Skeletal muscle satellite cell (primary cell): ENCODE measurements around the gene RBAK. TPM values are rescaled to one million over a fixed set of nuclear protein-coding genes. Genes with fewer than 3 reads are reported as not detected.
"Not testable (repeated sequence)": the region's sequence is repeated elsewhere in the genome, so short reads cannot be mapped to it uniquely, and the experiment has no call there.

ENCODE experiments used
- H3K27me3 ChIP-seq: 2 replicates; pipeline ENCODE4 v1.7.0; 2013; ENCODE audit warnings: low read length; ENCODE audit not compliant: control insufficient read depth, insufficient read depth
- H3K36me3 ChIP-seq: 2 replicates; pipeline ENCODE4 v1.7.0; 2013; ENCODE audit warnings: mild to moderate bottlenecking, control low read depth, low read length; ENCODE audit not compliant: insufficient read depth
- H3K4me1 ChIP-seq: 2 replicates; pipeline ENCODE4 v1.7.0; 2013; ENCODE audit warnings: low read length; ENCODE audit not compliant: control insufficient read depth, insufficient read depth
- H3K4me2 ChIP-seq: 2 replicates; pipeline ENCODE4 v1.7.0; 2013; ENCODE audit warnings: mild to moderate bottlenecking, low read length
- H3K4me3 ChIP-seq: 2 replicates; pipeline ENCODE4 v1.7.0; 2013; ENCODE audit warnings: low read length
- H3K9ac ChIP-seq: 2 replicates; pipeline ENCODE4 v1.7.0; 2013; ENCODE audit warnings: mild to moderate bottlenecking, low read depth, low read length, moderate library complexity
- H3K9me3 ChIP-seq: replicated peaks from 2 replicates; pipeline ENCODE4 v1.7.0; 2013; ENCODE audit warnings: mild to moderate bottlenecking, control low read depth, low read length
- total RNA-seq: library from RNA; depleted of rRNA; stranded (reverse); fragments of >200 nt; gene quantifications from 2 replicates; pipeline ENCODE4 v1.2.3, GENCODE V29; 2012; rRNA removed

Gene RBAK
- total RNA-seq: 7.2 and 8.4 TPM in 2 replicates

DNA sequence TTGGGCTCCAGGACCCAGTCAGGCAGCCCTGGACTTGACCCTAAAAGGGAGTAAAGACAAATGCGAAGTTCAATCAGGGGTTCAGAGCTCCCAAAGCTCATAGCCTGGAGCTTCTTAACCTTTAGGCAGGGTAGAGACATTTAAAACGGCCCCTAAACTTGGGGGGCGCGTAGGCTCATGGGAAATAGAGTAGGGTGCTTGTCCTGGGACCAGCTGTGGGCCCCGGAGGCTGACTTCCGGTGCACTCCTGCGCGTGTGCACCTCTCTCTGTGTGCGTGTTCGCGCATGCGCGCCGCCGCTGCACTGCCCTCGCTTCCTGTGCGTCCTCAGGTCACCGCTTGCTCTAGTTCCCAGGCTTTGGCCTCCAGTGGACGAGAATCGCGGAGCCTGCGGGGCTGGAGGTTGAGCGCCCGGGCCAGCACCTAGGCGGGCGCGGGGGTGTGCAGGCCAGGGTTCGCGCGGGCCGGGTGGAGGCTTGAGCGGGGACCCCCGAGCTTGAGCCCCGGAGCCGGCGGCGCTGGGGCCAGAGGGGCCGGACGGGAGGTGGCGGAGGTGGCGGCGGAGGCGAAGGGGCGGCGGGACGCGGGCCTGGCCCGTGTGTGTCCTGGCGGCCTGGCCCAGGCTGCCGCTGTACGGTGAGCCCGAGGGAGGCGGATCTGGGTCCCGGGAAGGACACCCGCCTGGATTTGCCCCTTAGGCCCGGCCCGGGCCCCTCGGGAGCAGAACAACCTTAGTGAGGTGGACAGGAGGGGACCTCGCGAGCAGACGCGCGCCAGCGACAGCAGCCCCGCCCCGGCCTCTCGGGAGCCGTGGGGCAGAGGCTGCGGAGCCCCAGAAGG, at the start of gene RBAK:
RBAK (plus strand) TSS at position 303 of the 839 bp plus-strand sequence. CDS start 2,217 bp downstream, outside the sequence.
- peaks cover 8% of the 10 kb centered on the region for H3K36me3 ChIP-seq
- peak within 1 kb of the TSS; percentile 97 for H3K9ac ChIP-seq
- peaks cover 8% of the 10 kb centered on the region for H3K4me1 ChIP-seq
- H3K9me3 ChIP-seq: no peaks in the 10 kb centered on the region
- peak within 1 kb of the TSS; percentile 85 for H3K4me3 ChIP-seq
- peak within 1 kb of the TSS; percentile 79 for H3K4me2 ChIP-seq
- H3K27me3 ChIP-seq: no peaks in the 10 kb centered on the region

DNA sequence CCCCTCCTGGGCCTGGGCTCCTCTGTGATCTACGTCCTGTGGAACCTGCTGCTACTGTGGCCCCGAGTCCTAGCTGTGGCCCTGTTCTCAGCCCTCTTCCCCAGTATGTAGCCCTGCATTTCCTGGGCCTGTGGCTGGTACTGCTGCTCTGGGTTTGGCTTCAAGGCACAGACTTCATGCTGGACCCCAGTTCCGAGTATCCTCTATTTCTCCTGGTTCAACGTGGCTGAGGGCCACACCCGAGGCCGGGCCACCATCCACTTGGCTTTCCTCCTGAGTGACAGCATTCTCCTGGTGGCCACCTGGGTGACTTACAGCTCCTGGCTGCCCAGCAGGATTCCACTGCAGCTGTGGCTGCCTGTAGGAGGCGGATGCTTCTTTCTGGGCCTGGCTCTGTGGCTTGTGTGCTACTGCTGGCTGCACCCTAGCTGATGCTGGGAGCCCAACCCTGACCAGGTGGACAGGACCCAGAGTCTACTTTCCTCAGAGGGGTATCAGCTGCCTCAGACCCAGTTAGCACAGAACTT, 48.9 kb upstream of the RBAK start:
- Histone ChIP-seq H3K4me2 (no peak overlapping the region), H3K36me3 (peaks cover 61% of the 10 kb centered on the region), H3K4me3 (no peak overlapping the region), H3K9ac (no peak overlapping the region), H3K27me3 (no peaks in the 10 kb centered on the region), H3K4me1 (no peaks in the 10 kb centered on the region), H3K9me3 (no peaks in the 10 kb centered on the region)

DNA sequence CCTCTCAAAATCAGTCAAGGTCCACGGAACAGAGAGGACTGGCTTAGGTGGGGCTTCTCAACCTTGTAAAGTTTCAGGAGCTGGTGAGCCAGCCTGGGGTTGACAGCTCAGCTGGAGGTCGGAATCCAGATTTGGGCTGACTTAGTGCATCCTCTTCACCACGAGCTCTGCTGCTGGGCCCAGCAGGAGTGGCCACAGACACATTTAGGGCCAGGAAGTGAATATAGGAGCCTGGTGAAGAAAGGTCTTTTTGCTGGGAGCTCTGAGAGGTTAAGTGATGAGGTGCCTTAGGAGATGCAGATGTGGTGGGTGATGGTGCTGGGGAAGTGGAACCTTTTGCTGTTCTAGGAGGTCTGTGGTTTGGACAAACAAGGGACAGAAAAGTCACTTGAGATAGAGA, 47.4 kb upstream of the RBAK start:
- Histone ChIP-seq H3K36me3 (peaks cover 59% of the 10 kb centered on the region), H3K4me2 (no peak overlapping the region), H3K4me1 (no peaks in the 10 kb centered on the region), H3K9me3 (no peaks in the 10 kb centered on the region), H3K9ac (no peak overlapping the region), H3K27me3 (no peaks in the 10 kb centered on the region), H3K4me3 (no peak overlapping the region)

DNA sequence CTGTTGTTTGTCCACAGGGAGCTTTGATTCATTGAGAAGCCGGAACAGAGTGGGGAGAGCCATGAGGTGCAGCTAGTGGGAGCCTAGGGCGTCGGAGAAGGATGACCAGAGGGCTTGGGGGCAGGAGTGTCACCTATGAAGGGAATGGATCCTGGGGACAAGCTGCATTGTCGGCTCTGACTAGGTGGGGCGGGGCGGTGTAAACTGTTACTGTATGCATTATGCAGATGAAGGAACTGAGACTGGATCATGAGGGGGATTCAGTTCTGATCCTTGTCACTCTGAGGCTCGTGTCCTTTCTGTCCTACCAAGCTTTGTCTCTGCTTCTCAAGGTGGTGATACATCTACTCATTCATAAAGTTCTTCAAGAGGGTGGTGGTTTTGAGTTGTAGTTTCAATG, 46.8 kb upstream of the RBAK start:
- Histone ChIP-seq H3K4me2 (no peak overlapping the region), H3K4me1 (no peaks in the 10 kb centered on the region), H3K9ac (no peak overlapping the region), H3K9me3 (no peaks in the 10 kb centered on the region), H3K36me3 (peaks cover 55% of the 10 kb centered on the region), H3K4me3 (no peak overlapping the region), H3K27me3 (no peaks in the 10 kb centered on the region)

DNA sequence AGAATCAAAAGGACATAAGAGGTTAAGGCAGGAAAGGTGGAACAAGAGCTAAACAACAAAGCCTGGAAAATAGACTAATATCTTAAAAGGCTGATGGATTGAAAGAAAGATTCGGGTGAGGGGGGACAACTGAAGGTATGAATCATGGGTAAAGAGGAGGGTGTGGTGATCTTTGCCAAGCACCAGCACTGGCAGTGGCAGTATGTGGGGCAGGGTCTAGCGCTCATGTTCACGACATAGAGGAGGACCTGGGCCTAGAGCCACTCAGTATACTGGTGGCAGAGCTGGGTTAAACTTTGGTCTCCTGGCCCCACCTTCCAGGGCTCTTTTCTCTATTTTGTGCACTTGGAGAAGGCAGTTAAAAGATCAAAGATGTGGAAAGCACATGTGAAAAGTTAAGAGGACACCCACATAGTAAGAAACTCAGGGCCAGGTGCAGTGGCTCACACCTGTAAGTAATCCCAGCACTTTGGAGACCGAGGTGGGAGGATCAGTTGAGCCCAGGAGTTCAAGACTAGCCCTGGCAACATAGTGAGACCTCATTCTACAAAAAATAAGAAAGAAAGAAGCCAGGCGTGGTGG, 46.2 kb upstream of the RBAK start:
- Histone ChIP-seq H3K36me3 (peaks cover 50% of the 10 kb centered on the region), H3K4me2 (no peak overlapping the region), H3K4me1 (no peaks in the 10 kb centered on the region), H3K9me3 (no peaks in the 10 kb centered on the region), H3K27me3 (no peaks in the 10 kb centered on the region), H3K4me3 (no peak overlapping the region), H3K9ac (no peak overlapping the region)

DNA sequence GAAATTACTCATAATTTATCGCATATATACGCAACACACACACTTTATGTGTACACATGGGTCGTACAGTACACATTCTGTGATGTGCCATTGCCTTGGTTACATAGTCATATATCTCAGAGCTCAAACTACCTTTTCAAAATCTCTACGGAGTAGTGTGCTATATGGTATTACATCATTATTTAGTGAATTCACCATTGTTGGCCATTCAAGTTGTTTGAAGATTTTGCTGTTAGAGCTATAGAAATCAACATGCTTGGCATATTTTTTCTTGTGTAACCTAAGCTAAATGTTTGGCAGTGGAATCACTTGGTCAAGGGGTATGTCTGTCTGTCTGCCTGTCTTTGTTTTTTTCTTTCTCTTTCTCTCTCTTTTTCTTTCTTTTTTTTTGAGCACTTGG, 44.7 kb upstream of the RBAK start:
- Histone ChIP-seq H3K36me3 (peaks cover 51% of the 10 kb centered on the region), H3K4me3 (no peak overlapping the region), H3K27me3 (no peaks in the 10 kb centered on the region), H3K4me2 (no peak overlapping the region), H3K4me1 (no peaks in the 10 kb centered on the region), H3K9me3 (no peaks in the 10 kb centered on the region), H3K9ac (no peak overlapping the region)

DNA sequence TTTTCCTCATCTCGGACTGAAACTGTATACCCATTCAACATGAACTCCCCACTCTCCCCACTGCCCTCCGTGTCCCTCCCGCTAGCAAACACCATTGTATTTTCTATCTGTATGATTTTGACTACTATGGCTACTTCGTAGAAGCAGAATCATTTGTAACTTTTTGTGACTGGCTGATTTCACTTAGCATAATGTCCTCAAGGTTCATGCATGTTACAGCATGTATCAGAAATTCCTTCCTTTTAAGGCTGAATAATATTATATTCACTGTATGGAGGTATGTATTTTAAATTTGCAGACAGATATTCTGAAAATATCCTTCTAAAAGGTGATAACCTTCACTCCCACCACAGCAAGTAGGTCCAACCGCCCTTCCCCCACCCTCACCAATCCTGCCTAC, 43.7 kb upstream of the RBAK start:
- no peak overlapping the region for H3K4me3 ChIP-seq
- H3K9me3 ChIP-seq: no peaks in the 10 kb centered on the region
- no peaks in the 10 kb centered on the region for H3K4me1 ChIP-seq
- no peaks in the 10 kb centered on the region for H3K27me3 ChIP-seq
- H3K9ac ChIP-seq: no peak overlapping the region
- H3K36me3 ChIP-seq: peaks cover 43% of the 10 kb centered on the region
- H3K4me2 ChIP-seq: no peak overlapping the region

DNA sequence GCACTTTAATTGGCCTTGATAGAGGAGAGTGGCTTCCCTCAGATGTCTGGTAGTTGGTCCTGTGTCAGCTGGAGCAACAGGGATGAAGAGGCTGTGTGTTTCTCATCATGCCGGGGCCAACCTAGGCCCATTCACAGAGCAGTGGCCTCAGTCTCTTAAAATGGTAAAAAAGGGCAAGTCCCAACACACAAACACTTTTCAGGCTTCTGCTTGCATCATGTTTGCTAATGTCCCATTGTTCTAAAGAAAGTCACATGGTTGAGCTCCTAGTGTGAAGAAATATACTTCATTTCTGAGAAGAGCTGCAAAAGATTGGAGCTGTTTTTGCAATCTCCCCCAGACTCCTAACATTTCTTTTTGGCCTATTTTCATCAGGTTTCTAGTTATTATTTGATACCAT, 40.6 kb upstream of the RBAK start:
- H3K36me3 ChIP-seq: peaks cover 28% of the 10 kb centered on the region
- H3K27me3 ChIP-seq: no peaks in the 10 kb centered on the region
- no peaks in the 10 kb centered on the region for H3K9me3 ChIP-seq
- no peak overlapping the region for H3K4me3 ChIP-seq
- H3K9ac ChIP-seq: no peak overlapping the region
- H3K4me1 ChIP-seq: no peaks in the 10 kb centered on the region
- no peak overlapping the region for H3K4me2 ChIP-seq

DNA sequence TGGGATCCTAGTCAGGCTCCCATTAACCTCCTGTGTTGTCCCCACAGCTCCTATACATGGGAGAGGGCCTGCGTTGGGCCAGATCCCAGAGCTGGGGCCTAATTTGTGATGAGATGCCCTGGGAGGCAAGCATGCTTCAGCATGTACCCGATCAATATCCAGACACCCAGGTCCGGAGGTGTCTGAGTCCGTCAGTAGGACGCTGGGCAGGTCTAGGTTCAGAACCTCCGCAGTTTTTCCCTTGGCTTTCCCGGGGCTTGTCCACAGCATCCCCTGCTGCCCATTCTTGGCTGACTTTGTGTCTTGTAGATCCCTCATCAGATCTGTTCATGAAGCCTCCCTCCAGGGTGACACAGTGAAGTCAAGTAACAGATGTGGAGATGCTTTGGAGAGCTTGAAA, 32.7 kb upstream of the RBAK start:
- Histone ChIP-seq H3K27me3 (no peaks in the 10 kb centered on the region), H3K4me3 (no peak overlapping the region), H3K9ac (no peak overlapping the region), H3K36me3 (peaks cover 13% of the 10 kb centered on the region), H3K4me2 (no peak overlapping the region), H3K4me1 (no peaks in the 10 kb centered on the region), H3K9me3 (no peaks in the 10 kb centered on the region)

DNA sequence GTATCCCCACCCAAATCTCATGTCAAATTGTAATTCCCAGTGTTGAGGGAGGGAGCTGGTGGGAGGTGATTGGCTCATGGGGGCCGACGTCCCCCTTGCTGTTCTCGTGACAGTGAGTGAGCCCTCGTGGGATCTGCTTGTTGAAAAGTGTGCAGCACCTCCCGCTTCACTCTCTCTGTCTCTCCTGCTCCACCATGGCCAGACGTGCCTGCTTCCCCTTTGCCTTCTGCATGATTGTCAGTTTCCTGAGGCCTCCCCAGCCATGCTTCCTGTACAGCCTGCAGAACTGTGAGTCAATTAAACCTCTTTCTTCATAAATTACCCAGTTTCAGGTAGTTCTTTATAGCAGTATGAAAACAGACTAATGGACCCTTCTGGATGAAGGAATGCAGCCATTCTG, 29.7 kb upstream of the RBAK start:
- not testable (repeated sequence) for H3K27me3 ChIP-seq, H3K9ac ChIP-seq, H3K4me3 ChIP-seq, H3K9me3 ChIP-seq, H3K36me3 ChIP-seq, H3K4me1 ChIP-seq, H3K4me2 ChIP-seq

DNA sequence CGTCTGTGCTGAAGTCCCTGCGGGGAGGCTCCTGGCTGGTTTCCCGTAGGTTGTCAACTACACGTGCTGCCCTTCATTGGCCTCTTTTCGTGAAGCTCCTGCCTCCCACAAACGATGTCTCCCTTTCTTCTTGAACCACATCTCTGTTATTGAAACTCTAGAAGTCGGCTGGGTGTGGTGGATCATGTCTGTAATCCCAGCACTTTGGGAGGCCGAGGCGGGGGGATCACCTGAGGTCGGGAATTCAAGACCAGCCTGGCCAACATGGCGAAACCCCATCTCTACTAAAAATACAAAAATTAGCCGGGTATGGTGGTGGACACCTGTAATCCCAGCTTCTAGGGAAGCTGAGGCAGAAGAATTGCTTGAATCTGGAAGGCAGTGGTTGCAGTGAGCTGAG, 28.0 kb upstream of the RBAK start:
- H3K4me1 ChIP-seq, H3K27me3 ChIP-seq, H3K4me2 ChIP-seq, H3K4me3 ChIP-seq, H3K9ac ChIP-seq, H3K9me3 ChIP-seq, H3K36me3 ChIP-seq: not testable (repeated sequence)

DNA sequence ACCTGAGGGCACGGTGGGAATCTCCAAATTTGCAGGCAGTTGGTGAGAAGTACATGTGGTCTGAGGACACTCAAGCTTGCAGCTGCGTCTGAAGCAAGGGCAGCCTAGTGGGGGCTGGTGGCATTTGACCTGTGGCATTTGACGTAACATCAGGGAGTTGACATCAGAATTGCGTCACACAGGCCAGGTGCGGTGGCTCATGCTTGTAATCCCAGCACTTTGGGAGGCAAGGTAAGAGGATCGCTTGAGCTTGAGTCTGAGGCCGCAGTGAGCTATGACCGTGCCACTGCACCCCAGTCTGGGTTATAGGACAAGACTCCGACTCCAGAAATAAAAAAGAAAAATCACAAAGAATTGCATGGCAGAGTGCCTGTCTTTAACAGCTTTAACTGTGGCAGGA, 25.6 kb upstream of the RBAK start:
- no peaks in the 10 kb centered on the region for H3K4me1 ChIP-seq
- H3K9me3 ChIP-seq: no peaks in the 10 kb centered on the region
- no peaks in the 10 kb centered on the region for H3K27me3 ChIP-seq
- H3K36me3 ChIP-seq: no peaks in the 10 kb centered on the region
- no peak overlapping the region for H3K9ac ChIP-seq
- no peak overlapping the region for H3K4me2 ChIP-seq
- no peak overlapping the region for H3K4me3 ChIP-seq
